Middle frontal gyrus (tissue), 1 donor: ENCODE measurements around the gene NCOA6.
"Not testable (repeated sequence)": the region's sequence is repeated elsewhere in the genome, so short reads cannot be mapped to it uniquely, and the experiment has no call there.

ENCODE experiments used
- DNase-seq: peaks from one replicate; pipeline ENCODE4 v3.0.0-alpha.2; 2015; ENCODE audit warnings: low spot score; ENCODE audit errors: extremely low spot score

NCOA6 gene

GRCh38 chr20:34720266-34720665 is 105.2 kb downstream of the NCOA6 start:
- DNase-seq = no peak

GRCh38 chr20:34719242-34720017 is 106.0 kb downstream of the NCOA6 start:
- DNase-seq = not testable (repeated sequence)

- no peak for DNase-seq
These were observed 108.0 kb downstream of the NCOA6 start for GRCh38 chr20:34717230-34718095.

- no peak for DNase-seq
These were observed 108.6 kb downstream of the NCOA6 start for GRCh38 chr20:34716921-34717229.

GRCh38 chr20:34715384-34715783 is 110.1 kb downstream of the NCOA6 start:
- no peak for DNase-seq

- not testable (repeated sequence) for DNase-seq
These were observed 111.4 kb downstream of the NCOA6 start for GRCh38 chr20:34713944-34714515.

- no peak for DNase-seq
These were observed 112.1 kb downstream of the NCOA6 start for GRCh38 chr20:34713194-34713943.

GRCh38 chr20:34712525-34713192 is 112.8 kb downstream of the NCOA6 start:
- DNase-seq = no peak

GRCh38 chr20:34711813-34712430 is 113.5 kb downstream of the NCOA6 start:
- DNase-seq = no peak

- no peak for DNase-seq
These were observed 114.4 kb downstream of the NCOA6 start for GRCh38 chr20:34710861-34711574.

- DNase-seq = no peak
These were observed 114.9 kb downstream of the NCOA6 start for GRCh38 chr20:34710568-34710839.

GRCh38 chr20:34709831-34710567 is 115.5 kb downstream of the NCOA6 start:
- peak; percentile 68 for DNase-seq

GRCh38 chr20:34709044-34709830 is 116.2 kb downstream of the NCOA6 start:
- DNase-seq = no peak

- no peak for DNase-seq
These were observed 116.8 kb downstream of the NCOA6 start for GRCh38 chr20:34708621-34709043.

- DNase-seq = no peak
These were observed 118.3 kb downstream of the NCOA6 start for GRCh38 chr20:34706912-34707784.

- DNase-seq = no peak
These were observed 119.1 kb downstream of the NCOA6 start for GRCh38 chr20:34706302-34706875.
